ENCODE results near the gene OSMR.

Gene OSMR

GRCh38 chr5:38961691-38962090 is 115.9 kb downstream of the OSMR start:
- H2AK5ac ChIP-seq (ENCODE audit: low read length): no peak overlapping the region
- no peaks in the 10 kb centered on the region for H3K9me3 ChIP-seq (ENCODE audit: insufficient read depth, low read depth, low read length)
- no peak overlapping the region for H4K91ac ChIP-seq (ENCODE audit: low read depth, low read length)
- no peak overlapping the region for H3K4me2 ChIP-seq (ENCODE audit: low read length)
- DNase-seq: no peak
- no peak overlapping the region for H3K4ac ChIP-seq (ENCODE audit: low read depth, low read length)
- no peaks in the 10 kb centered on the region for H3K27me3 ChIP-seq (ENCODE audit: insufficient read depth, low read length)
- H3K27ac ChIP-seq (ENCODE audit: low read depth, low read length): no peak overlapping the region
- no peak overlapping the region for H2BK12ac ChIP-seq (ENCODE audit: low read length)
- H3K4me1 ChIP-seq (ENCODE audit: control insufficient read depth in 1 of 2, insufficient read depth in 2 of 2, low read length in 2 of 2): no peaks in the 10 kb centered on the region
- no peaks in the 10 kb centered on the region for H3K79me1 ChIP-seq (ENCODE audit: low read length)
- no peak overlapping the region for H3K23ac ChIP-seq (ENCODE audit: low read length)
- H3K36me3 ChIP-seq (ENCODE audit: control insufficient read depth in 1 of 2, insufficient read depth in 2 of 2, low read length in 2 of 2): peaks cover 2 to 4% of the 10 kb centered on the region in 2 experiments
- no peak overlapping the region for H3K14ac ChIP-seq (ENCODE audit: low read length)
- no peak overlapping the region for H4K8ac ChIP-seq (ENCODE audit: low read depth, low read length)
- no peak overlapping the region for H4K12ac ChIP-seq (ENCODE audit: low read depth, low read length)
- no peak overlapping the region for H2AFZ ChIP-seq (ENCODE audit: insufficient read depth, low read length, poor library complexity)
- no peak overlapping the region for H2BK5ac ChIP-seq (ENCODE audit: low read depth, low read length, poor library complexity)
- no peak overlapping the region for H2BK120ac ChIP-seq (ENCODE audit: insufficient read depth, low read length, poor library complexity)
- no peak overlapping the region for H3K18ac ChIP-seq (ENCODE audit: low read length)
- no peak overlapping the region for H3K9ac ChIP-seq (ENCODE audit: low read length)
- no peak overlapping the region for H3K4me3 ChIP-seq (ENCODE audit: low read depth, low read length)
- no CpG with 5 or more reads among the region's 2 CpGs for WGBS (ENCODE audit: extremely low coverage, insufficient coverage, insufficient read length)
- no peaks in the 10 kb centered on the region for H3K79me2 ChIP-seq (ENCODE audit: control insufficient read depth, insufficient read depth, low read length, poor library complexity)

DNA sequence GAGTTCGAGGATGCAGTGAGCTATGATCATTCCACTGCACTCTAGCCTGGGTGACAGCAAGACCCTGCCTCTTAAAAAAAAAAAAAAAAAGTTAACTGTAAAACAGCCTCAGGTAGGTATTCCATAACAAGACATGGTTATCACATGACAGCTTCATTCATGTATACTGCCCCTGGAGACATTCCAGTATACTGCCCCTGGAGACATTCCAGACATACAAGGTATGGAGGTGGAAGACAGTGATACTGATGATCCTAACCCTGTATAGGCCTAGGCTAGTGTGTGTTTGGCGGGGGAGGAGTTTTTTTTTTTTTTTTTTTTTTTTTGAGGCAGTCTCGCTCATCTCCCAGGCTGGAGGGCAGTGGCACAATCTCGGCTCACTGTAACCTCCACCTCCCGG is 122.9 kb downstream of the OSMR start:
- DNase-seq: peak in 1 of 2 donors; percentile 10
- H3K9ac ChIP-seq (ENCODE audit: low read length): no peak overlapping the region
- no peak overlapping the region for H3K23ac ChIP-seq (ENCODE audit: low read length)
- no CpG with 5 or more reads among the region's 5 CpGs for WGBS (ENCODE audit: extremely low coverage, insufficient coverage, insufficient read length)
- no peaks in the 10 kb centered on the region for H3K4me1 ChIP-seq (ENCODE audit: control insufficient read depth in 1 of 2, insufficient read depth in 2 of 2, low read length in 2 of 2)
- no peaks in the 10 kb centered on the region for H3K9me3 ChIP-seq (ENCODE audit: insufficient read depth, low read depth, low read length)
- H3K18ac ChIP-seq (ENCODE audit: low read length): no peak overlapping the region
- H4K91ac ChIP-seq (ENCODE audit: low read depth, low read length): no peak overlapping the region
- H2BK120ac ChIP-seq (ENCODE audit: insufficient read depth, low read length, poor library complexity): no peak overlapping the region
- no peak overlapping the region for H2BK12ac ChIP-seq (ENCODE audit: low read length)
- H2AFZ ChIP-seq (ENCODE audit: insufficient read depth, low read length, poor library complexity): no peak overlapping the region
- H3K79me1 ChIP-seq (ENCODE audit: low read length): no peaks in the 10 kb centered on the region
- H4K12ac ChIP-seq (ENCODE audit: low read depth, low read length): no peak overlapping the region
- H3K79me2 ChIP-seq (ENCODE audit: control insufficient read depth, insufficient read depth, low read length, poor library complexity): no peaks in the 10 kb centered on the region
- H3K36me3 ChIP-seq (ENCODE audit: control insufficient read depth in 1 of 2, insufficient read depth in 2 of 2, low read length in 2 of 2): peaks cover 5 to 6% of the 10 kb centered on the region in 2 experiments
- H2BK5ac ChIP-seq (ENCODE audit: low read depth, low read length, poor library complexity): no peak overlapping the region
- no peaks in the 10 kb centered on the region for H3K27me3 ChIP-seq (ENCODE audit: insufficient read depth, low read length)
- no peak overlapping the region for H3K4me2 ChIP-seq (ENCODE audit: low read length)
- no peak overlapping the region for H3K4ac ChIP-seq (ENCODE audit: low read depth, low read length)
- H2AK5ac ChIP-seq (ENCODE audit: low read length): no peak overlapping the region
- no peak overlapping the region for H3K4me3 ChIP-seq (ENCODE audit: low read depth, low read length)
- no peak overlapping the region for H4K8ac ChIP-seq (ENCODE audit: low read depth, low read length)
- no peak overlapping the region for H3K14ac ChIP-seq (ENCODE audit: low read length)
- no peak overlapping the region for H3K27ac ChIP-seq (ENCODE audit: low read depth, low read length)

DNA sequence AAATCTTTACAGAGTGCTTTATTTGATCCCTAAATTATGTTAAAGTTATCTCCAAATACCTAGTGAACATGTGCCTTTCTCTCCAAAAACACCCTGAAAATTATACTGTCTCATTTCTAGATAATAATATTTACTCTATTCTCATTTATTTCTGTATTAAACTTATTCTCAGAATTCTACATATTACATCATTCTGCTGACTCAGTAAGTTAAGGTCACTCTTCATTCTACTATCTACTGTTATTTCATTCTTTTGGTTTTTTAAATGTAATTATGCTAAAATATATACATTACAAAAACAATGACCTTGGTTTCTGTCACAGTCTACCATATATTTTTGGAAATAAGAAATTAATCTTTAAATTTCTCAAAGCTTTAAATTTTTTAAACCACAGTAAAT is 132.2 kb downstream of the OSMR start:
- no peak overlapping the region for H3K23ac ChIP-seq (ENCODE audit: low read length)
- H3K79me1 ChIP-seq (ENCODE audit: low read length): no peaks in the 10 kb centered on the region
- H3K4me3 ChIP-seq (ENCODE audit: low read depth, low read length): no peak overlapping the region
- no peaks in the 10 kb centered on the region for H3K36me3 ChIP-seq (ENCODE audit: control insufficient read depth in 1 of 2, insufficient read depth in 2 of 2, low read length in 2 of 2)
- H3K4me2 ChIP-seq (ENCODE audit: low read length): no peak overlapping the region
- no peak overlapping the region for H4K91ac ChIP-seq (ENCODE audit: low read depth, low read length)
- H3K14ac ChIP-seq (ENCODE audit: low read length): no peak overlapping the region
- H3K9ac ChIP-seq (ENCODE audit: low read length): no peak overlapping the region
- no peak overlapping the region for H2AK5ac ChIP-seq (ENCODE audit: low read length)
- H3K79me2 ChIP-seq (ENCODE audit: control insufficient read depth, insufficient read depth, low read length, poor library complexity): no peaks in the 10 kb centered on the region
- no peaks in the 10 kb centered on the region for H3K27me3 ChIP-seq (ENCODE audit: insufficient read depth, low read length)
- H4K12ac ChIP-seq (ENCODE audit: low read depth, low read length): no peak overlapping the region
- H2AFZ ChIP-seq (ENCODE audit: insufficient read depth, low read length, poor library complexity): no peak overlapping the region
- no peak overlapping the region for H3K18ac ChIP-seq (ENCODE audit: low read length)
- no peaks in the 10 kb centered on the region for H3K9me3 ChIP-seq (ENCODE audit: insufficient read depth, low read depth, low read length)
- H4K8ac ChIP-seq (ENCODE audit: low read depth, low read length): no peak overlapping the region
- H2BK12ac ChIP-seq (ENCODE audit: low read length): no peak overlapping the region
- H3K4me1 ChIP-seq (ENCODE audit: control insufficient read depth in 1 of 2, insufficient read depth in 2 of 2, low read length in 2 of 2): no peaks in the 10 kb centered on the region
- no peak for DNase-seq
- H3K4ac ChIP-seq (ENCODE audit: low read depth, low read length): no peak overlapping the region
- H2BK5ac ChIP-seq (ENCODE audit: low read depth, low read length, poor library complexity): no peak overlapping the region
- no peak overlapping the region for H3K27ac ChIP-seq (ENCODE audit: low read depth, low read length)
- no peak overlapping the region for H2BK120ac ChIP-seq (ENCODE audit: insufficient read depth, low read length, poor library complexity)

DNA sequence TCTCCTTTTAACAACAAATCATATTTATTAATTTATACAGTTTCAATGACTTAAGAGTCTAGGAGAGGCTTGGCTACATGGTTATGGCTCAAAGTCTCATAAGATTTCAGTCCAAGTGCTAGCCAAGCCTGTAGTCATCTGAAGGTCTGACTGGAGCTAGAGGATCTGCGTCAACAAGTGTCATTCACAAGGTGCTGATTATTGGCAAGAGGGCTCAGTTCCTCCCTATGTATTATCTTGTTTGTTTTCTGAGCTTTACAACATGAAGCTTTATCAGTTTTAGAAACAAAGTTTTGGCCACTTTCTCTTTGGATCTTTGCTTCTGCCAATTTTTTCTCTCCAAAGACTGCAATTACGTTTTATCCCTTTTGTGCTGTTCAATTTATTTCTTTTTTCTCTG is 133.7 kb downstream of the OSMR start:
- no peak overlapping the region for H2BK120ac ChIP-seq (ENCODE audit: insufficient read depth, low read length, poor library complexity)
- H4K91ac ChIP-seq (ENCODE audit: low read depth, low read length): no peak overlapping the region
- no peaks in the 10 kb centered on the region for H3K79me2 ChIP-seq (ENCODE audit: control insufficient read depth, insufficient read depth, low read length, poor library complexity)
- no peak overlapping the region for H2BK5ac ChIP-seq (ENCODE audit: low read depth, low read length, poor library complexity)
- no peak overlapping the region for H2AFZ ChIP-seq (ENCODE audit: insufficient read depth, low read length, poor library complexity)
- no peak overlapping the region for H3K27ac ChIP-seq (ENCODE audit: low read depth, low read length)
- H3K36me3 ChIP-seq (ENCODE audit: control insufficient read depth in 1 of 2, insufficient read depth in 2 of 2, low read length in 2 of 2): no peaks in the 10 kb centered on the region
- no peaks in the 10 kb centered on the region for H3K27me3 ChIP-seq (ENCODE audit: insufficient read depth, low read length)
- no peak overlapping the region for H3K23ac ChIP-seq (ENCODE audit: low read length)
- no peaks in the 10 kb centered on the region for H3K9me3 ChIP-seq (ENCODE audit: insufficient read depth, low read depth, low read length)
- H3K4me2 ChIP-seq (ENCODE audit: low read length): no peak overlapping the region
- no peak overlapping the region for H2BK12ac ChIP-seq (ENCODE audit: low read length)
- H2AK5ac ChIP-seq (ENCODE audit: low read length): no peak overlapping the region
- no peak overlapping the region for H3K14ac ChIP-seq (ENCODE audit: low read length)
- no peak overlapping the region for H3K9ac ChIP-seq (ENCODE audit: low read length)
- DNase-seq: no peak
- H3K4me1 ChIP-seq (ENCODE audit: control insufficient read depth in 1 of 2, insufficient read depth in 2 of 2, low read length in 2 of 2): no peaks in the 10 kb centered on the region
- no peak overlapping the region for H3K18ac ChIP-seq (ENCODE audit: low read length)
- H4K8ac ChIP-seq (ENCODE audit: low read depth, low read length): no peak overlapping the region
- H3K4ac ChIP-seq (ENCODE audit: low read depth, low read length): no peak overlapping the region
- no CpG with 5 or more reads among the region's 2 CpGs for WGBS (ENCODE audit: extremely low coverage, insufficient coverage, insufficient read length)
- H4K12ac ChIP-seq (ENCODE audit: low read depth, low read length): no peak overlapping the region
- no peaks in the 10 kb centered on the region for H3K79me1 ChIP-seq (ENCODE audit: low read length)
- H3K4me3 ChIP-seq (ENCODE audit: low read depth, low read length): no peak overlapping the region

Measured in trophoblast cell (in vitro differentiated cells and primary cell).